Vagina (tissue), 2 donors: Measurements from ENCODE around the gene KRTAP12-4.

Source experiments
- CTCF ChIP-seq, 3 experiments: fragments of 450-650 bp in 2 of 3; fragments of 200-600 bp in 1 of 3; sonication (generic) in 1 of 3; IDR thresholded peaks; one replicate each; pipeline ENCODE4 v1.5.1; 2017 to 2019; ENCODE audit warnings: antibody characterized with exemption in 3 of 3, mild to moderate bottlenecking in 2 of 3, moderate library complexity in 2 of 3
- POLR2AphosphoS5 ChIP-seq, 2 donors: sonication (generic); formaldehyde crosslinking; IDR thresholded peaks; one replicate each; pipeline ENCODE4 v1.9.0; 2017; ENCODE audit warnings: antibody characterized with exemption in 2 of 2, mild to moderate bottlenecking in 2 of 2, low read depth in 1 of 2; ENCODE audit not compliant: insufficient read depth in 1 of 2

GRCh38 chr21:44671911-44672310 lies 17.5 kb upstream of the KRTAP12-4 start:
- TF ChIP-seq POLR2AphosphoS5 (IDR thresholded peaks at IDR 0.05; ENCODE audit: insufficient read depth in 1 of 2, low read depth in 1 of 2) (no peak), CTCF (IDR thresholded peaks at IDR 0.05) (no peak)
